ENCODE measurements around the gene RDH14.

RDH14 gene

DNA sequence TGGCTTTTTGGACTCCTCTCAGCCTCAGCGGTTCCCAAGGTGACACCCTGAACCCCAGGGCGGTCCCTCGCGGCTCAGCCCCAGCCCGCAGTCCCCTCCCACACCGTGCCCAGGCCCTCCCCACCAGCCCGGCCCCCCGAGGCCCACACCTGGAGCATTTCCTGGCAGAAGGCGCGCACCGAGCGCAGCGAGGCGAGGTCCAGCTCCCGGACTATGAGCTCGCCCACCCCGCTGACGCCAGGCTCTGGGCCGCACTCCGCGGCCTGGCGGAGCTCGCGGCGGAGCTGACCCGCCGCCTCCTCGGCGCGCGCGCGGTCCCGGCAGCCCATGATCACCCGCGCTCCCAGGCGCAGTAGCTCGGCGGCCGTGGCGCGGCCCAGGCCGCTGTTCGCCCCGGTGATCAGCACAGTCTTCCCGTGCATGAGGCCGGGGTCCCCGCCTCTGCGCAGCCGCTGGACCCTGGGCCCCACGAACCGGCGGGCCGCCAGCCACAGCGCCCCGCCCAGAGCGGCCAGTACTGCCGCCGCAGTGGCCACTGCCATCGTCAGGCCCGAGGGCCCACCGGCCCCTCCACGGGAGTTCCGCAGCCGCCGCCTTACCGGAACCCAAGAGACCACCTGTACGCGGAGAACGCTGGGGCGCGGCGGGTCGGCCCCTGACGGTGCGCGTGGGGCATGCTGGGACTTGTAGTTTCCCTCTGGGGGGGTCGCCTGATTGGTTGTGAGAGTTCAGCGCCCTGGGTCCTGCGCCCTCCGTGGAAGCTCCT is at the start of gene RDH14:
Gene RDH14 (minus strand): TSS at position 623 of the 766 bp plus-strand sequence. CDS start 81 bp downstream, at position 542.
- DNase-seq (ENCODE audit: low spot score): peak; percentile 93

DNA sequence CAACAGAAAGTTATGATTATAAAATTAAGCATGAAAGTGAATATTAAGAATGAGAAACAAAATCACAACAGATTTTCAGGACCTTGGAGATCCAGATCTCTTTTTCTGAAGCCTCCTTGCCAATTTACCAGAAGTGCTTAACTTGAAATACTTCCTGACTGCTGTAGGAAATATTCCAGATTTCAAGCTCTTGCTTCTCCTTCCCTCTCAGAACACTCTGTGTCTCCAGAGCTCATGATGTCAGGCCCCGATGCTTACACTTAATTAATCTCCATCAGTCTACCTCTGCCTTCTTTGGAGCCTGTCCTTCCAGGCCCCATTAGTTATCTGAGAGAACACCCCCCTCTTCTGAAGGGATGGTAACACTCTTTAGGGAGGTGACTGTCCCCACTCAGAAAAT is 49.6 kb upstream of the RDH14 start:
- DNase-seq (ENCODE audit: low spot score): no peak

GRCh38 chr2:18605115-18605514 is 44.7 kb upstream of the RDH14 start:
- no peak for DNase-seq (ENCODE audit: low spot score)

DNA sequence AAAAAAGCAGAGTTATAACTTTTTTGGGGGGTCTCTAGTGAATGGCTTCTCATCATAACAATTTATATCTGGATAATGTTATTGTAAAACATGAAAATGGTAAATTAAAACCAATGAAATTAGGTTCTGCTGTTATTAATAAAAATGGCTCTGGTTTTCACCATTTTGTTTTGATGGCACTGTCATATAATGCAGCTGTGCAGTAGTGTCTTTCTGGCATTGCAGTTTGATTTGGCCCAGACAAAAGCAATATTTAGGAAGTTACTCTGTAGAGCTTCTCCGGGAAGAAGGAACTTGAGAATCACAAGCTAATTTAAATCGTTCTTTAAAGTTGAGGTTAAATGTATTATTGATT is 44.1 kb upstream of the RDH14 start:
- DNase-seq (ENCODE audit: low spot score): no peak

- DNase-seq (ENCODE audit: low spot score): no peak
Observed at GRCh38 chr2:18603854-18604530, 43.5 kb upstream of the RDH14 start.

GRCh38 chr2:18602298-18602697 is 41.8 kb upstream of the RDH14 start:
- no peak for DNase-seq (ENCODE audit: low spot score)

DNA sequence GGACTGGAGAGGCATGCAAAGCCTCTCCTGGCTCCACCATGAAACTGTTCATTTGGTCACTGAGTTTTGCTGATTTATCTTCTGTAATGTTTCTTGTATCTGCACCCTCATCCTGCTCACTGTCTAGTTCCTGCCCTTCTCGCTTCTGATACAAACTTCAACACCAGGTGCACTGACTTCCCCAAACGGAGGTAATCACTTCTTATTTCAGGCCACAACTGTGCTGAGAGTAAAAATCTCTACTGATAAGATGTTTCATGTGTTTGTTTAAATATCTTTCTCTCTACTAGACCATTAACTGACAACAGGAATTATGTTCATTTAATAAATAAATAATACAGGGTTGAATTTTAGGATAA is 39.8 kb upstream of the RDH14 start:
- DNase-seq (ENCODE audit: low spot score): no peak

GRCh38 chr2:18599509-18600254 is 39.2 kb upstream of the RDH14 start:
- no peak for DNase-seq (ENCODE audit: low spot score)

DNA sequence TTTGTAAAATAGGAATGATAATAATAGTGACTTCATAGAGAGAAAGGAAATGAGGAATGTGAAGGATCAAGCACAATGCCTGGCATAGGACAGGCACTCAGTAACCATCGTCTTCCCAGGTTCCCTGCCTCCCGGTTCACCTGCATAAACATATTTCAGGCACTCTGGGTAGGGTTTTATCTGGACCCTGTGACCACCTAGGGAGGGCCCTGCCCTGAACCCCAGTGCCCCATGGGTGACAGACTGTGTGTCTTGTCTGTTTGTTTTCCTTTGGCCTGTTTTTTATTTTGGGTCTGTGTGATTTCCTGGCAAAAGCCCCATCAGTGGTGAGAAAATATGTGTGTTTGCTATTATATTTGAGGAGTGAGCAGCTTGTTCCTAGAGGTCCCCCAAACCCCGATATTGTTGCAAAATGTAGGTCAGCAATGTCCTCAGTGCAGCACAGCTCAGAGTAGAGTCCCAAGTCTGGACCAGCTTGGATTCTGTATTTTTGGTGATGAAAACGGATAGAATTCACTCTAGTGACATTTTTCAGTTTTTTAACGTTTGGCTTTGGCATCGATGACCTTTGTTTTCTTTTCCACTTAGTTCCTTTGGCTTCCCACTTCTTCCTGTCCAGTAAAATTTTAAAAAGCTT is 38.5 kb upstream of the RDH14 start:
- no peak for DNase-seq (ENCODE audit: low spot score)

DNA sequence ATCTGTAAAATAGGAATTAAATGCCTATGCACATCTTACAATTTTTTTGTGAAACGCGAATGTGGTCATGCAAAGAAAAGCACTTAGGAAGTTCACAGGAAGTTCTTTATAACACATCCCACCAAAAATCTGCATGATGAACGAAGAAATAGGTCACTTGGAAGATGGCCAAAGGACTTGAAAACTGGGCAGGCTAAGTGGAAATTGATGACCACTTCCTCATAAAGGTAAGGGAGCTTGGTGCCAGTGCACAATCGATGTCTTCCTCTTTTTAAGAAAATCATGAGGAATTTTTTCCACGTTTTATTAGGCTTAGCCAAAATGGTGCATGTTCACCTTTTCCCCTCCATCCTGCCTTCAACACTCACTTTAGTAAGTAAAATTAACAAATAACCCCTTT is 37.2 kb upstream of the RDH14 start:
- DNase-seq (ENCODE audit: low spot score): no peak

- no peak for DNase-seq (ENCODE audit: low spot score)
Observed at GRCh38 chr2:18596993-18597392, 36.5 kb upstream of the RDH14 start.

DNA sequence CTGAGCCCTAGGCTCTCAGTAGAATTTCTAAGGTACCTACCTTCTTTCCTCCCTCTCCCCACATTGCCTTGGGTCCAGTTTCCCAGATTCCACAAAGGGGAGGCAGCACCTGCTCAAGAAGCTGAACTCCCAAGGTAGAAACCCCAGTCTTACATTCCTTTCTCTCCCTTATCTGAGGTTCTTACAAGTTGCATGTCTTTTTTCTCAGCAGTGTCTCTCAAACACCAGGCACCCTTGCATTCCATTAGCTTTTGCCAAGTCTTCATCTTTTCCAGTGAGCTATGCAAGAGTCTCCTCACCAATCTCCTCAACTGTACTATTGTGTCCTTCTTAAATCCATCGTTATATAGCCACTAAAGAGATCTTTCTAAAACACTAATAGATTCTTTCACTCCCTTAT is 33.0 kb upstream of the RDH14 start:
- no peak for DNase-seq (ENCODE audit: low spot score)

DNA sequence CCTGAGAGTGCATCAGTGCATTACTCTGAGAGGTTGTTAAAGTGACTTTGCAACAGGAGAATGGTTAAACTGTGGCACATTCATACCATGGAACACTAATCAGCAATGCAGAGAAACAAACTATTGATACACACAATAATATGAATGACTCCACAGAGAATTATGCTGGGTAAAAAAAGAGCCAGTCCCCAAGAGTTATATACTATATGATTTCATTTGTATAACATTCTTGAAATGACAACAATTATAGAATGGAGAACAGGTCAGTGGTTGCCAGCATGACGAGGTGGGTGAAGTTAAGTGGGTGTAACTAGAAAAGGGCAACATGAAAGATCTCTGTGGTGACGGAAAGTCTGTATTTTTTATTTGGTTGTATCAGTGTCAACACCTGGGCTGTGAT is 31.9 kb upstream of the RDH14 start:
- no peak for DNase-seq (ENCODE audit: low spot score)

DNA sequence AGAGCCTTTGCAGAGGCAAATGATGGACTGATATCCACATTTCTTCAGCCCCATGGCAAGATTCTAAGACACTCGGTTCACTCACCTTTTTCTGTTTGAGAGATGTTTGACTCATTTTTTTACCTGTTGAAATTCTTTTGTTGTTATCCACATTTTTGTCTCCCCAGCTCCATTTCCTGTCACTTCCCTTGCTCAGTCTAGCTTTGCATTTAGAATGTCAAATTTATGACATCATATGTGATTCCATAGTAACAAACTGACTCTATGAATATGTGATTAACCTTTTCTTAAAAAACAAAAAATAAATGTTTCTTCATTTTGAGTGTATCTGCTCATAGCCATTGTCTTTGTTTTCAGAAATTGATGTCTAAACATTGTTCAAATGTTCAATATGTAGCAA is 28.9 kb upstream of the RDH14 start, which contains the start of gene NT5C1B:
Gene NT5C1B (minus strand): TSS at position 216 of the 400 bp plus-strand sequence. CDS start 101 bp downstream, at position 115.
- DNase-seq (ENCODE audit: low spot score): peak; percentile 61

DNA sequence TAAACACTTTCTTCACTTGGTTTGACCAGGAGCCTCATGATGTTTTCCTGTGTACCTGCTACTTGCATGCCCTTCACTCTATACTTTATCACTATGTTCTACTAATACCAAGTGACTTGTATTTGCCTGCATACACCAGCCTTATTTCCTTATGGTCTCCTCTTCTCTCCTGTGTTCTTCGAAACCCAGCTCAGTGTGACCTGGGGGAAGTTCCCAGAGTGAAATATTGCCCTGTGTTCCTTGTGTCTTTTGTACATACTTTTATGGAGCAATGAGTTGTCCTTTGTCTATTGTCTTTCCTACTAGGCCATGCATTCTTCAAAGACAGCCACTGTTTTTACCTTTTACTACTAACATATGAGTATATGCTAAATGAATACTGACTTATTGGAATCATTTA is 28.3 kb upstream of the RDH14 start:
- peak; percentile 11 for DNase-seq (ENCODE audit: low spot score)

DNA sequence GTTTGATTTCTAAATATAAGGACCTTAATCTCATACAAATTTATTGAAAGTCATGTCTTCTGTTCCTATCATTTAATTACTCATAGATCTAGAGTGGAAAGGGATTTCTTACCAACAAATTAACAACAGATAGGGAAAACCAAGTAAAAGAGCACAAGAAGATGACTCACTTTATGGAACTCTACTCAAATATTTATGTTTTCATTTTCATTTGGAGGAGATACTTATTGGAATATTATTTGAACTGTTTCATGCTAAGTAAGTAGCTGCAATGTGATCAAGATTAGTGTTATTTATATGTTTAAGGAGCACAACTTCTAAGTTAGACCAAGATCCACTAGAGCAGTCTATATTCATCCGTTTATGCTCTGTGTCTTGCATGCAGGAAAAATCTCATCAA is 27.6 kb upstream of the RDH14 start:
- DNase-seq (ENCODE audit: low spot score): no peak

- DNase-seq (ENCODE audit: low spot score): no peak
Observed at GRCh38 chr2:18585526-18585925, 25.1 kb upstream of the RDH14 start.

GRCh38 chr2:18584608-18584954 is 24.1 kb upstream of the RDH14 start:
- DNase-seq (ENCODE audit: low spot score): no peak

DNA sequence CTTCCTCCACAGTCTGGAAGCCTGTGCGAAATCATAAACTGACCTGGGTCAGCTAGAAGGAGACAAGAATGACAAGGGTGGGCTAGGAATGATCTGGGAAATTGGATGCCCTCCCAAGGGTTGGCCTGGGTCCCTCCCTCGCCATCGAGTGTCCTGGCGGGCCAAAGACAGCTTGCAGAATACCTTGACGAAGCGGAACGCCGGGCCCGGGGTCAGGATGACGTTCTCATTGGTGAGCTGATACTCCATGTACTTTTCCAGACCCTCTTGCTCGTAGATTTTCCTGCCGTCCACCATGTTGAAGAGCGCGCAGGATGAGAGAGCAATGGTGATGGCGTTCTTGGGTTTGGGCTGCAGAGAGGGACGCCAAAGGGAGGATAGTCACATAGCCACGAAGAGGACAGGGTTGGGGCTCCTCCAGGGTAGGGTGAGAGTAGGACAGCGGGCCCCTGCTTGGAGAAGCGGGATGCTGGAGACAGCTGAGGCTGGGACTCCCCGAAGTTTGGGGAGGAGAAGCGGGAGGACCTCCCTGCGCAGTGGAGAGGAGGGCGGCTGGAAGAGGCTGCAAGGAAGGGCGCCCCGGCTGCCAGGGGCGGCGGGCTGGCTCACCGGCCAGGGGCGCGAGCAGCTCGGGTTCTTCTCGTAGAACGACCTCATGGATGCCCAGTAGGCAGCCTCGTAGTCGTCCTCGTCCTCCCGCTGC is 23.6 kb upstream of the RDH14 start:
- DNase-seq (ENCODE audit: low spot score): no peak

DNA sequence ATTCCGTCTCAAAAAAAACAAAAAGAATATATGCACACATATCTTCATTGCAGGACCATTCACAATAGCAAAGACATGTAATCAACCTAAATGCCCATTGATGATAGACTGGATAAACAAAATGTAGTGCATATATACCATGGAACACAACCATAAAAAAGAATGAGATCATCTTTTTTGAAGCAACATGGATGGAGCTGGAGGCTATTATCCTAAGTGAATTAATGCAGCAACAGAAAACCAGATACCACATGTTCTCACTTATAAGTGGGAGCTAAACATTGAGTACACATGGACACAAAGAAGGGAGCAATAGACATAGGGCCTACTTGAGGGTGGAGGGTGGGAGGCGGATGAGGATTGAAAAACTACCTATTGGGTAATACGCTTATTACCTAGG is 20.2 kb upstream of the RDH14 start:
- DNase-seq (ENCODE audit: low spot score): no peak

DNA sequence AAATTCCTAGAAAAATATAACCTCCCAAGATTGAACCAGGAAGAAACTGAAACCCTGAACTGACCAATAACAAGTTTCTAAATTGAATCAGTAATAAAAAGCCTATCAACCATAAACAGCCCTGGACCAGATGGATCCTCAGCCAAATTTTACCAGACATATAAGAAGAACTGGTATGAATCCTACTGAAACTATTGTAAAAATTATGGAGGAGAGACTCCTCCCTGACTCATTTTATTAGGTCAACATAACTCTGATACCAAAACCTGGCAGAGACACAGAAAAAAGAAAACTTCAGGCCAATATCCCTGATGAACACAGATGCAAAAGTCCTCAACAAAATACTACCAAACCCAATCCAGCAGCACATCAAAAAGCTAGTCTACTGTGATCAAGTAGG is 17.6 kb upstream of the RDH14 start:
- DNase-seq (ENCODE audit: low spot score): no peak

- DNase-seq (ENCODE audit: low spot score): no peak
Observed at GRCh38 chr2:18566145-18566769, 5.8 kb upstream of the RDH14 start.

Measured in kidney tubule cell (primary cell).